HTERT RPE-1 (cell line): ENCODE data around the gene KRT36.

Experiments used
- in situ Hi-C: fragments of 300-500 bp; cut with MboI; formaldehyde crosslinking; loops from 4 replicates; pipeline ENCODE4 v1.14.3; 2020; ENCODE audit warnings: low sequenced_read_pairs

The KRT36 gene

GRCh38 chr17:41504246-41504977 is 14.7 kb upstream of the KRT36 start:
- in situ Hi-C loops: no loop called here

- in situ Hi-C loops: no loop called here
These were observed 13.5 kb upstream of the KRT36 start for GRCh38 chr17:41503202-41503601.

GRCh38 chr17:41500131-41500911 is 10.6 kb upstream of the KRT36 start:
- in situ Hi-C loops: no loop called here

- in situ Hi-C loops: no loop called here
These were observed 10.0 kb upstream of the KRT36 start for GRCh38 chr17:41499714-41500113.

GRCh38 chr17:41498276-41498675 is 8.6 kb upstream of the KRT36 start:
- in situ Hi-C loops: no loop called here

GRCh38 chr17:41496803-41497484 is 7.2 kb upstream of the KRT36 start:
- in situ Hi-C loops: no loop called here

GRCh38 chr17:41494524-41494923 is 4.8 kb upstream of the KRT36 start:
- in situ Hi-C loops: no loop called here

GRCh38 chr17:41492771-41493170 is 3.1 kb upstream of the KRT36 start:
- in situ Hi-C loops: no loop called here

GRCh38 chr17:41492351-41492750 is 2.6 kb upstream of the KRT36 start:
- in situ Hi-C loops: no loop called here

- in situ Hi-C loops: no loop called here
These were observed 1.8 kb upstream of the KRT36 start for GRCh38 chr17:41491476-41491875.

GRCh38 chr17:41490000-41490990 is 585 bp upstream of the KRT36 start:
- in situ Hi-C loops: no loop called here

GRCh38 chr17:41486809-41487530 is 2.7 kb downstream of the KRT36 start:
- in situ Hi-C loops: no loop called here

- in situ Hi-C loops: no loop called here
These were observed 3.4 kb downstream of the KRT36 start for GRCh38 chr17:41486316-41486715.

- in situ Hi-C loops: no loop called here
These were observed 4.5 kb downstream of the KRT36 start for GRCh38 chr17:41484920-41485904.

- in situ Hi-C loops: no loop called here
These were observed 5.5 kb downstream of the KRT36 start for GRCh38 chr17:41483991-41484826.

GRCh38 chr17:41483531-41483930 is 6.2 kb downstream of the KRT36 start:
- in situ Hi-C loops: no loop called here

GRCh38 chr17:41481036-41481435 is 8.7 kb downstream of the KRT36 start, which contains the start of gene KRT35:
KRT35 (minus strand) TSS chr17:41481151; CDS start chr17:41481097, 54 bp downstream.
- in situ Hi-C loops: no loop called here

GRCh38 chr17:41480581-41480980 is 9.1 kb downstream of the KRT36 start:
- in situ Hi-C loops: no loop called here
